ENCODE data around the gene CNR2. TPM values are rescaled to one million over a fixed set of nuclear protein-coding genes. Genes with fewer than 3 reads are reported as not detected.
A peak's percentile ranks its signal among the peaks of the same experiment; 100 is the strongest.

CNR2 gene
- total RNA-seq, 1 experiment from 2014 or later = not detected

DNA sequence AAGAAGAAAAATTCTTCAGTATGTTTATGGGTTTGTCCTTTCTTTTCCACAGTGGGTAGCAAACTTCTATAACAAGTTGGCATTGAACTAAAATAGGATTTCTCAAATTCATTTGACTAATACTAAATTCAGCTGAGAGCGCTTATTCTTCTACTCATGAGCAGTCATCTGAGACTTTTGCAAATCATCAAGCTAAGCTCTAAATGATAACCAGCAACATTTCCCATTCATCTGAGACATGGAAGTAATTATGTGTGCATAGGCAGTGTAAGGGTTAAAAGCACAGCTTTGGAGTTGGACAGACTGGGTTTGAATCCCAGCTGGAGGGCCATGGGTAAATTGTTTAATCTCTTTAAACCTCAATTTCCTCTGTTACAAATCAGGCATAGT is 18.3 kb upstream of the CNR2 start:
- Histone ChIP-seq H3K36me3 (ENCODE audit: insufficient read depth, low read length, poor library complexity, severe bottlenecking) (no peaks in the 10 kb centered on the region), H3K4me3 (ENCODE audit: low read depth, low read length, poor library complexity, severe bottlenecking) (no peak overlapping the region), H3K4me1 (ENCODE audit: insufficient read depth, low read length, poor library complexity, severe bottlenecking) (peaks cover 21% of the 10 kb centered on the region), H3K9me3 (ENCODE audit: low read depth, low read length, poor library complexity, severe bottlenecking) (no peaks in the 10 kb centered on the region), H3K27me3 (replicated peaks; ENCODE audit: insufficient read depth, low read depth, low read length, poor library complexity) (no peaks in the 10 kb centered on the region), H3K27ac (ENCODE audit: low read depth, low read length, poor library complexity, severe bottlenecking) (peak overlapping the region; percentile 67)
- peak; percentile 74 for DNase-seq (ENCODE audit: low spot score)
- intact Hi-C loops (cut with micrococcal nuclease; ENCODE audit: unreplicated experiment) = no loop called here
- ChIA-PET CTCF (interaction anchor here (0.6 kb wide), 3 partner anchors 18 to 550 kb away, joined by 3 to 11 read pairs (median 3); no protein-coding TSS in a partner anchor), POLR2A (ENCODE audit: low non-redundant PET) (interaction anchor here (0.6 kb wide), 2 partner anchors 128 to 186 kb away, joined by 4 to 7 read pairs; no protein-coding TSS in a partner anchor)
- BruUV-seq (replicated peaks) = no TSS peak
- TF ChIP-seq, protein P1, sequence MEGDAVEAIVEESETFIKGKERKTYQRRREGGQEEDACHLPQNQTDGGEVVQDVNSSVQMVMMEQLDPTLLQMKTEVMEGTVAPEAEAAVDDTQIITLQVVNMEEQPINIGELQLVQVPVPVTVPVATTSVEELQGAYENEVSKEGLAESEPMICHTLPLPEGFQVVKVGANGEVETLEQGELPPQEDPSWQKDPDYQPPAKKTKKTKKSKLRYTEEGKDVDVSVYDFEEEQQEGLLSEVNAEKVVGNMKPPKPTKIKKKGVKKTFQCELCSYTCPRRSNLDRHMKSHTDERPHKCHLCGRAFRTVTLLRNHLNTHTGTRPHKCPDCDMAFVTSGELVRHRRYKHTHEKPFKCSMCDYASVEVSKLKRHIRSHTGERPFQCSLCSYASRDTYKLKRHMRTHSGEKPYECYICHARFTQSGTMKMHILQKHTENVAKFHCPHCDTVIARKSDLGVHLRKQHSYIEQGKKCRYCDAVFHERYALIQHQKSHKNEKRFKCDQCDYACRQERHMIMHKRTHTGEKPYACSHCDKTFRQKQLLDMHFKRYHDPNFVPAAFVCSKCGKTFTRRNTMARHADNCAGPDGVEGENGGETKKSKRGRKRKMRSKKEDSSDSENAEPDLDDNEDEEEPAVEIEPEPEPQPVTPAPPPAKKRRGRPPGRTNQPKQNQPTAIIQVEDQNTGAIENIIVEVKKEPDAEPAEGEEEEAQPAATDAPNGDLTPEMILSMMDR (conservative IDR thresholded peaks at IDR 0.05; ENCODE audit: low read depth, low read length) = no peak
- no peak for TF ChIP-seq EZH2 (IDR thresholded peaks at IDR 0.05; ENCODE audit: borderline replicate concordance, low read depth, low read length, poor library complexity, severe bottlenecking)

DNA sequence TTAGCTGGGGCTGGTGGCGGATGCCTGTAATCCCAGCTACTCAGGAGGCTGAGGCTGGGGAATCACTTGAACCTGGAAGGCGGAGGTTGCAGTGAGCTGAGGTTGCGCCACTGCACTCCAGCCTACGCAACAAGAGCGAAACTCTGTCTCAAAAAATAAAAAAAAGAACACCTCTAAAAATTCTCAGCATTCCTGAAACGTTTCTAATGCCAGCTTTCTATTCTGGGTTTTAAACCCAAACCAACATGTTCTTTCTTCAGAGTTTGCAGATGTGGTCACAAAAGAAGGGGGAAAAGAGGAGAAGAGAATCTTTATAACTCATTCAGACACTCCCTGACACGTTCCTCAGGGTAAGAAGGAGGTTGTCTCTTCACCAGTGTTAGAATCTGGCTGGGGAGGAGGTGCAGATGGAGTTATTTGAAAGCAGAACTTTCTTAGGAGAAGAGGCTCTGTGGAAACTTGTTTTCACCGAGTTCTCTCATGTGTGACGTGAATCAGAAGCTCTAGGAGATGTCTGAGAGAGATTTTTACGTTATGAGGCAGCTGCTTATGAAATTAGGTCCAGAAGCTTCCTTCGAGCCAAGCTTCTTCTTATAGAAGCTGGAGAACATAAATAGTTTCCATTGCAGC is 17.8 kb upstream of the CNR2 start:
- peaks cover 21% of the 10 kb centered on the region for H3K4me1 ChIP-seq (ENCODE audit: insufficient read depth, low read length, poor library complexity, severe bottlenecking)
- H3K27me3 ChIP-seq (replicated peaks; ENCODE audit: insufficient read depth, low read depth, low read length, poor library complexity) = no peaks in the 10 kb centered on the region
- no peaks in the 10 kb centered on the region for H3K9me3 ChIP-seq (ENCODE audit: low read depth, low read length, poor library complexity, severe bottlenecking)
- H3K4me3 ChIP-seq (ENCODE audit: low read depth, low read length, poor library complexity, severe bottlenecking) = no peak overlapping the region
- no TSS peak for BruUV-seq (replicated peaks)
- ChIA-PET CTCF (interaction anchor here (0.6 kb wide), 3 partner anchors 17 to 551 kb away, joined by 3 to 11 read pairs (median 3); no protein-coding TSS in a partner anchor), POLR2A (ENCODE audit: low non-redundant PET) (interaction anchor here (0.6 kb wide), 2 partner anchors 129 to 185 kb away, joined by 4 to 7 read pairs; no protein-coding TSS in a partner anchor)
- DNase-seq (ENCODE audit: low spot score) = peak; percentile 34
- H3K27ac ChIP-seq (ENCODE audit: low read depth, low read length, poor library complexity, severe bottlenecking) = peak overlapping the region; percentile 67
- intact Hi-C loops (cut with micrococcal nuclease; ENCODE audit: unreplicated experiment) = no loop called here
- TF ChIP-seq, protein P1 (conservative IDR thresholded peaks at IDR 0.05; ENCODE audit: low read depth, low read length) = no peak
- H3K36me3 ChIP-seq (ENCODE audit: insufficient read depth, low read length, poor library complexity, severe bottlenecking) = no peaks in the 10 kb centered on the region

DNA sequence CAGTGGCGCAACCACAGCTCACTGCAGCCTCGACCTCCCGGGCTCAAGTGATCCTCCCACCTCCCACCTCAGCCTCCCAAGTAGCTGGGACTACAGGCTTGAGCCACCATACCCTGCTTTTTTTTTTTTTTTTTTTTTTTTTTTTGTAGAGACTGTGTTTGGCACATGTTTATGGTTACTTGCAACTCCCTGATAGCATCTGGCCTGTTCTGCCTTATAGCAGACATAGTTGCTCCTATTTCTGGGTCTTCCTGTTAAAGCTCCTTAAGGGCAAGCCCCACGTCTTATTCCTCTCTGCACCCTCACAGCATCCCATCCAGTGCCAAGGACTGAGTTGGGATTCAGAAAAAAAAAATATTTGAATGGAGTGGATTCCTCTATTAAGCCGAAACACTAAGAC is 17.1 kb upstream of the CNR2 start:
- no peaks in the 10 kb centered on the region for H3K36me3 ChIP-seq (ENCODE audit: insufficient read depth, low read length, poor library complexity, severe bottlenecking)
- H3K27me3 ChIP-seq (replicated peaks; ENCODE audit: insufficient read depth, low read depth, low read length, poor library complexity) = no peaks in the 10 kb centered on the region
- intact Hi-C loops (cut with micrococcal nuclease; ENCODE audit: unreplicated experiment) = no loop called here
- no peak overlapping the region for H3K4me3 ChIP-seq (ENCODE audit: low read depth, low read length, poor library complexity, severe bottlenecking)
- DNase-seq (ENCODE audit: low spot score) = no peak
- TF ChIP-seq EZH2 (IDR thresholded peaks at IDR 0.05; ENCODE audit: borderline replicate concordance, low read depth, low read length, poor library complexity, severe bottlenecking) = no peak
- TF ChIP-seq, protein P1 (conservative IDR thresholded peaks at IDR 0.05; ENCODE audit: low read depth, low read length) = no peak
- BruUV-seq (replicated peaks) = no TSS peak
- no peak overlapping the region for H3K27ac ChIP-seq (ENCODE audit: low read depth, low read length, poor library complexity, severe bottlenecking)
- ChIA-PET POLR2A (ENCODE audit: low non-redundant PET) (no interaction called here), CTCF (no interaction called here)
- H3K4me1 ChIP-seq (ENCODE audit: insufficient read depth, low read length, poor library complexity, severe bottlenecking) = peaks cover 21% of the 10 kb centered on the region
- no peaks in the 10 kb centered on the region for H3K9me3 ChIP-seq (ENCODE audit: low read depth, low read length, poor library complexity, severe bottlenecking)

Data from A673 (cell line).